Lower leg skin (tissue), 4 donors: ENCODE data around the gene NEUROD1. TPM values are rescaled to one million over a fixed set of nuclear protein-coding genes. Genes with fewer than 3 reads are reported as not detected.

Experiments
- DNase-seq, 2 donors: peaks; one replicate each; pipeline ENCODE4 v3.0.0-alpha.2; 2019; ENCODE audit warnings: low spot score in 2 of 2
- H3K4me3 ChIP-seq: fragments of 200-600 bp; sonication (generic); 2 replicates; pipeline ENCODE4 v1.5.1; 2017; ENCODE audit warnings: mild to moderate bottlenecking, low read depth; ENCODE audit not compliant: poor library complexity, severe bottlenecking
- POLR2A ChIP-seq, 2 donors: fragments of 450-650 bp; IDR thresholded peaks; one replicate each; pipeline ENCODE4 v1.6.1; 2016 to 2017; ENCODE audit warnings: antibody characterized with exemption in 2 of 2, mild to moderate bottlenecking in 1 of 2, moderate library complexity in 1 of 2
- whole genome bisulfite sequencing, 2 donors: methylation state at CpG; one replicate each; pipeline ENCODE4 v1.1.5; 2018; 5-methylcytosine and 5-hydroxymethylcytosine counted together
- intact Hi-C: fragments of 100-400 bp; cut with DNase I; formaldehyde crosslinking; loops from one replicate; pipeline ENCODE4 v1.15.0; 2023; ENCODE audit warnings: low total_unique reads
- total RNA-seq, 4 donors: library from RNA; depleted of rRNA; stranded (reverse); fragments of >200 nt; gene quantifications; one replicate each; pipeline ENCODE4 v1.1.0, GENCODE V29; 2016
- TF ChIP-seq, protein P1 (sequence below), 3 donors: fragments of 450-650 bp; IDR thresholded peaks; one replicate each; pipeline ENCODE4 v1.5.1; 2016; ENCODE audit warnings: antibody characterized with exemption in 3 of 3, mild to moderate bottlenecking in 3 of 3, moderate library complexity in 2 of 3

NEUROD1 gene
- total RNA-seq, 4 donors from 2014 or later: not detected

DNA sequence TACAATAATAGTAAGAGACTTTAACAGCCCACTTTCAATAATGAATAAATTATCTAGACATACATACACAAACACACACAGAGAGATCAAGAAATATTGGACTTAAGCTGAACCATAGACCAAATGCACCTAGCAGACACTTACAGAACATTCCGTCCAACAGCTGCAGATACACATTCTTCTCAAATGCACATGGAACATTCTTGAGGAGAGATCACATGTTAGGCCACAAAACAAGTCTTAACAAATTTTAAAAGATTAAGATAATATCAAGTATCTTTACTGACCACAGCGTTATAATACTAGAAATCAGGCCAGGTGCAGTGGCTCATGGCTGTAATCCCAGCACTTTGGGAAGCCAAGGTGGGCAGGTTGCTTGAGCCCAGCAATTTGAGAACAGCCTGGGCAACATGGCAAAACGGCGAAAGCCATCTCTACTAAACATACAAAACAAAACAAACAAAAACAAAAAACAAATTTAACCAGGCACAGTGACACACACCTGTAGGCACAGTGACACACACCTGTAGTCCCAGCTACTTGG, 30.8 kb downstream of the NEUROD1 start:
- 89% methylated on average over 4 of the region's 4 CpGs for WGBS, 2 donors
- DNase-seq: no peak
- no peak overlapping the region for H3K4me3 ChIP-seq
- TF ChIP-seq, protein P1, sequence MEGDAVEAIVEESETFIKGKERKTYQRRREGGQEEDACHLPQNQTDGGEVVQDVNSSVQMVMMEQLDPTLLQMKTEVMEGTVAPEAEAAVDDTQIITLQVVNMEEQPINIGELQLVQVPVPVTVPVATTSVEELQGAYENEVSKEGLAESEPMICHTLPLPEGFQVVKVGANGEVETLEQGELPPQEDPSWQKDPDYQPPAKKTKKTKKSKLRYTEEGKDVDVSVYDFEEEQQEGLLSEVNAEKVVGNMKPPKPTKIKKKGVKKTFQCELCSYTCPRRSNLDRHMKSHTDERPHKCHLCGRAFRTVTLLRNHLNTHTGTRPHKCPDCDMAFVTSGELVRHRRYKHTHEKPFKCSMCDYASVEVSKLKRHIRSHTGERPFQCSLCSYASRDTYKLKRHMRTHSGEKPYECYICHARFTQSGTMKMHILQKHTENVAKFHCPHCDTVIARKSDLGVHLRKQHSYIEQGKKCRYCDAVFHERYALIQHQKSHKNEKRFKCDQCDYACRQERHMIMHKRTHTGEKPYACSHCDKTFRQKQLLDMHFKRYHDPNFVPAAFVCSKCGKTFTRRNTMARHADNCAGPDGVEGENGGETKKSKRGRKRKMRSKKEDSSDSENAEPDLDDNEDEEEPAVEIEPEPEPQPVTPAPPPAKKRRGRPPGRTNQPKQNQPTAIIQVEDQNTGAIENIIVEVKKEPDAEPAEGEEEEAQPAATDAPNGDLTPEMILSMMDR (IDR thresholded peaks at IDR 0.05): no peak
- TF ChIP-seq POLR2A (IDR thresholded peaks at IDR 0.05): no peak
- intact Hi-C loops: no loop called here

DNA sequence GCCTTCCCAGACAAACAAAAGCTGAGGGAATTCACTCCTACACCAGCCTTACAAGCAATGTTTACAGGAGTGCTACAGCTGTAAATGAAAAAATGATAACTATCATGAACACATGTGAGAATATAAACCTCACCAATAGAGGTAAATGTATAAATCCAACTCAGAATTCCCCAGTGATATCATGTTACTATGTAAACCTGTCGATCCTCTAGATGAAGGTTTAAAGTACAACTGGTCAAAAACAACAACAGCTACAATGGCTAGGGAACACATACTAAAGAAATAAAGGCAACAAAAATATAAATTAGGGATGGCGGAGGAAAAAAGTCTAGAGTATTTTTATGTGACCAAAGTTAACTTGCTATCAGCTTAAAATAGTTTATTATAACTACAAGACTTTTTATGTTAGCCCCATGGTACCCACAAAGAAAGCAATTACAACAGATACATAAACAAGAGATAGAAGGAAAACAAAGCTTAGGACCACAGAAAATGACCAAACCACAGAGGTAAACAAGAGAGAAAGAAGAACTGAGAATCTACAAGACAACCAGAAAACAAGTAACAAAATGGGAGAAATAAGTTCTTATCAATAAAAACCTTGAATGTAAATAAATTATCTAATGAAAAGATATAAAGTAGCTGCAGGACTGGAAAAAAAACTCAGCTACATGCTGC, 31.7 kb downstream of the NEUROD1 start:
- no peak overlapping the region for H3K4me3 ChIP-seq
- TF ChIP-seq POLR2A (IDR thresholded peaks at IDR 0.05): no peak
- TF ChIP-seq, protein P1 (IDR thresholded peaks at IDR 0.05): no peak
- DNase-seq: no peak
- intact Hi-C loops: no loop called here
- WGBS, 2 donors: 85 to 87% methylated on average over 2 of the region's 2 CpGs

DNA sequence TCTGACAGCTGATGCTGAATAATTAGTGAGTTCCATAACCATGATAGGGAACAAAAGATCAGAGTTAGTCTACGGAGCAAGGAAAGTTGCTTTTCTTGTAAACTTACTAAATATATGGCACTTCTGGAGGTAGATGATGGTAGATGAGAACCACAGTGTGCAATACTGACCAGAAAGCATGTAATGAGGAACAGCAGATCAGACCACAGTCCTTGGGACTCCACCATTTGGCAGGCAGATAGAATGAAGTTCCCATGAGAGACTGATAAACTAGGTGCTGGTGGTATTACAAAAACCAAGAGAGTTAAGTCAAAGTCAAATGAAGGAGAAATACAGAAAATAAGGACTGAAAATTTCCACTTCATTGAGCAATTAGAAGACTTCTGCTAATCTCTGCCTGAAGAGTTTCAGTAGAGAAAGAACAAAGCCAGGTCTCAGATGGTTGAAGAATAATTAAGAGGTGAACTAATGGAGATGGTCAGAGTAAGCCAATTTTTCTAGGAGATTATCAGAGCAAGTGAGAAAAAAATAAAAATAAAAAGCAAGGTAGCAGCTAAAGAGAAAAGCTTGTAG, 33.8 kb downstream of the NEUROD1 start:
- no peak for DNase-seq
- H3K4me3 ChIP-seq: no peak overlapping the region
- 81 to 88% methylated on average over 1 of the region's 1 CpG for WGBS, 2 donors
- intact Hi-C loops: no loop called here
- TF ChIP-seq, protein P1 (IDR thresholded peaks at IDR 0.05): no peak
- no peak for TF ChIP-seq POLR2A (IDR thresholded peaks at IDR 0.05)

DNA sequence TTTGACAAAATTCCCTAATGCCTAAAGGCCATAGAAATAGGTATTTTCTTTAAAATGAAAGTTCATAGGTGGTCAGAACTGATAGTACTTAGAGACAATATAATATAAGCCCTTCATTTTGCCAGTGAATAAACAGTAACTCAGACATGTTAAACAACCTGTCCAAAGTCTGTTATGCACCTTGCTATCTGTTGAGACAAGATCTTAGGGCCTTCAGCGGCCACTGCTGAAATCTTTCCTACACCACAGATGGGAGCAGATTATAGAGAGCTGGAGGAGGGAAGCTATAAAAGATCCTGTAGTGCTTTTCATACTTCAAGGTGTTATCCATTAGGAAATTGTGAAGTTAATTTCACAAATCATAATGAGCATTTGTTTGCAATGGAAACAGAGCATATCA, 37.2 kb downstream of the NEUROD1 start:
- intact Hi-C loops: no loop called here
- TF ChIP-seq POLR2A (IDR thresholded peaks at IDR 0.05): no peak
- TF ChIP-seq, protein P1 (IDR thresholded peaks at IDR 0.05): no peak
- WGBS, 2 donors: 74 to 78% methylated on average over 1 of the region's 1 CpG
- no peak overlapping the region for H3K4me3 ChIP-seq
- DNase-seq: no peak

DNA sequence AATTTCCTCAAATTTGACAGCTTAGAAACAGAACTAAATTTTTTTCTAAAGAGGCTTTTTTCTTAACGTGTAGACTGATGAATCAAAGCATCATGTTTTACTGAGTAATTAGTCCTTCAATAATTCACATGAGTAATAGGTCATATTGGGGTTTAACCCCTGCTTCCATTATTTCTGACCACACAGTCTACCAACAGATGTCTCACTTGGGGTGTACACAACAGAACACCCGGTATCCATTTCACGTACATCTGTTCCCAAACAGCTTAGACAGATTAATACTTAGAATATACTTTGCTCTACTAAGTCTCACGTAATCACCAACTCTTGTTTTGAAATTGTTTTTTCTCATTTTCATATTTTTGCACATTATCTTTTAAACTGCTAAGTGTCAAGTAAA, 38.2 kb downstream of the NEUROD1 start:
- no peak for DNase-seq
- WGBS, 2 donors: 67 to 72% methylated on average over 4 of the region's 4 CpGs
- H3K4me3 ChIP-seq: no peak overlapping the region
- intact Hi-C loops: no loop called here
- TF ChIP-seq, protein P1 (IDR thresholded peaks at IDR 0.05): no peak
- no peak for TF ChIP-seq POLR2A (IDR thresholded peaks at IDR 0.05)
